Retinal pigment epithelial cell (primary cell): ENCODE data around the gene TSHZ2.
A peak's percentile ranks its signal among the peaks of the same experiment; 100 is the strongest.
"Not testable (repeated sequence)": the region's sequence is repeated elsewhere in the genome, so short reads cannot be mapped to it uniquely, and the experiment has no call there.

ENCODE experiments used
- DNase-seq: peaks from one replicate; pipeline ENCODE4 v3.0.0-alpha.2; 2010; ENCODE audit warnings: low read depth
- H3K4me3 ChIP-seq: 2 replicates; pipeline ENCODE4 v1.5.1; 2011; ENCODE audit warnings: mild to moderate bottlenecking, low read length, control low read depth, moderate library complexity
- CTCF ChIP-seq: conservative IDR thresholded peaks from 2 replicates; pipeline ENCODE4 v1.5.1; 2011; ENCODE audit warnings: low read depth, low read length, control low read depth, inconsistent platforms

Gene TSHZ2

GRCh38 chr20:53408691-53409446 lies 436.7 kb downstream of the TSHZ2 start:
- H3K4me3 ChIP-seq = no peak overlapping the region
- no peak for TF ChIP-seq CTCF
- DNase-seq = no peak

- TF ChIP-seq CTCF = no peak
- no peak for DNase-seq
- no peak overlapping the region for H3K4me3 ChIP-seq
These were observed 437.2 kb downstream of the TSHZ2 start for GRCh38 chr20:53409447-53409717.

GRCh38 chr20:53411129-53411528 lies 439.0 kb downstream of the TSHZ2 start:
- no peak for DNase-seq
- H3K4me3 ChIP-seq = no peak overlapping the region
- no peak for TF ChIP-seq CTCF

- no peak for TF ChIP-seq CTCF
- no peak for DNase-seq
- H3K4me3 ChIP-seq = no peak overlapping the region
These were observed 439.7 kb downstream of the TSHZ2 start for GRCh38 chr20:53411891-53412290.

GRCh38 chr20:53412577-53413185 lies 440.5 kb downstream of the TSHZ2 start:
- DNase-seq = no peak
- TF ChIP-seq CTCF = no peak
- no peak overlapping the region for H3K4me3 ChIP-seq

- peak; percentile 29 for TF ChIP-seq CTCF
- H3K4me3 ChIP-seq = no peak overlapping the region
- no peak for DNase-seq
These were observed 441.1 kb downstream of the TSHZ2 start for GRCh38 chr20:53413186-53413631.

- not testable (repeated sequence) for DNase-seq, H3K4me3 ChIP-seq
These were observed 441.7 kb downstream of the TSHZ2 start for GRCh38 chr20:53413845-53414244.
